Peyer's patch (tissue), 4 donors: ENCODE measurements around the gene CPED1.
"Not testable (repeated sequence)": the region's sequence is repeated elsewhere in the genome, so short reads cannot be mapped to it uniquely, and the experiment has no call there.

ENCODE experiments used
- CTCF ChIP-seq, 6 experiments: fragments of 450-650 bp in 4 of 6; fragments of 200-600 bp in 2 of 6; sonication (generic) in 1 of 6; IDR thresholded peaks; one replicate each; pipeline ENCODE4 v1.5.1; 2017 to 2019; ENCODE audit warnings: antibody characterized with exemption in 6 of 6, mild to moderate bottlenecking in 3 of 6, moderate library complexity in 1 of 6
- POLR2A ChIP-seq, 2 donors: fragments of 450-650 bp; IDR thresholded peaks; one replicate each; pipeline ENCODE4 v1.5.1; 2017; ENCODE audit warnings: antibody characterized with exemption in 2 of 2, mild to moderate bottlenecking in 2 of 2, moderate library complexity in 2 of 2

GRCh38 chr7:121036776-121037175, 48.3 kb downstream of the CPED1 start:
- TF ChIP-seq CTCF, POLR2A (IDR thresholded peaks at IDR 0.05): not testable (repeated sequence)
